ENCODE data around the gene EVA1B. TPM values are rescaled to one million over a fixed set of nuclear protein-coding genes. Genes with fewer than 3 reads are reported as not detected.

Gene EVA1B
- total RNA-seq, 1 donor from 2014 or later, result 3.1 TPM

DNA sequence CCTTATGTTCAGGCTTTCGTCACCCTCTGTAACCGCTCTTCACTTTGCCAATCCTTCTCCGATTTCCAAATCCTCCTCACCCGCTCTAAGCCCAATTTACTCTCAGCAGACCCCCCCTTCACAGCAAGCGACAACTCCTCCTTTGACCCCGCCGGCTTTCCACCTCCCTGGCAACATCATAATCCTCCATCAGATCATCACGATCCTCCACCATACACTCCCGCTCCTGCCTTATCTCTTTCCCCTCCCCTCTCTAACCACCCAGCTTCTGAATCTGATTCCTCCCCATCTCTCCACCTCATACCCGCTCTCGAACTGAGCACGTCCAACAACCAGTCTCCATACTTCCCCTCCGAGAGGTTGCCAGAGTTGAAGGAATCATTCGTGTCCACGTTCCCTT is 7.5 kb upstream of the EVA1B start:
- peaks cover 5% of the 10 kb centered on the region for H3K27me3 ChIP-seq
- H4K20me1 ChIP-seq (ENCODE audit: low read depth), result no peaks in the 10 kb centered on the region
- Mint-ChIP-seq H3K9me3 (peaks cover 3% of the 10 kb centered on the region), H3K4me1 (peaks cover 7% of the 10 kb centered on the region), H3K36me3 (no peaks in the 10 kb centered on the region), H3K27ac (no peak overlapping the region), H3K4me3 (no peak overlapping the region), H3K27me3 (ENCODE audit: insufficient read depth, low read depth) (peaks cover 8% of the 10 kb centered on the region)
- H2AFZ ChIP-seq (replicated peaks), result no peak overlapping the region
- H3K36me3 ChIP-seq, result no peaks in the 10 kb centered on the region
- no peaks in the 10 kb centered on the region for H3F3A ChIP-seq (ENCODE audit: low read depth)
- TF ChIP-seq EZH2phosphoT487 (IDR thresholded peaks at IDR 0.05) (no peak), EZH2 (IDR thresholded peaks at IDR 0.05) (no peak)
- TF ChIP-seq, protein P1, sequence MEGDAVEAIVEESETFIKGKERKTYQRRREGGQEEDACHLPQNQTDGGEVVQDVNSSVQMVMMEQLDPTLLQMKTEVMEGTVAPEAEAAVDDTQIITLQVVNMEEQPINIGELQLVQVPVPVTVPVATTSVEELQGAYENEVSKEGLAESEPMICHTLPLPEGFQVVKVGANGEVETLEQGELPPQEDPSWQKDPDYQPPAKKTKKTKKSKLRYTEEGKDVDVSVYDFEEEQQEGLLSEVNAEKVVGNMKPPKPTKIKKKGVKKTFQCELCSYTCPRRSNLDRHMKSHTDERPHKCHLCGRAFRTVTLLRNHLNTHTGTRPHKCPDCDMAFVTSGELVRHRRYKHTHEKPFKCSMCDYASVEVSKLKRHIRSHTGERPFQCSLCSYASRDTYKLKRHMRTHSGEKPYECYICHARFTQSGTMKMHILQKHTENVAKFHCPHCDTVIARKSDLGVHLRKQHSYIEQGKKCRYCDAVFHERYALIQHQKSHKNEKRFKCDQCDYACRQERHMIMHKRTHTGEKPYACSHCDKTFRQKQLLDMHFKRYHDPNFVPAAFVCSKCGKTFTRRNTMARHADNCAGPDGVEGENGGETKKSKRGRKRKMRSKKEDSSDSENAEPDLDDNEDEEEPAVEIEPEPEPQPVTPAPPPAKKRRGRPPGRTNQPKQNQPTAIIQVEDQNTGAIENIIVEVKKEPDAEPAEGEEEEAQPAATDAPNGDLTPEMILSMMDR (IDR thresholded peaks at IDR 0.05), result no peak
- H3K4me3 ChIP-seq, result no peak overlapping the region
- no peak overlapping the region for H3K27ac ChIP-seq
- H3K79me2 ChIP-seq (ENCODE audit: low read depth), result no peaks in the 10 kb centered on the region
- no peak for DNase-seq (ENCODE audit: low spot score)
- no peak overlapping the region for H3K9ac ChIP-seq
- no peaks in the 10 kb centered on the region for H3K9me3 ChIP-seq (ENCODE audit: low read depth)
- no peaks in the 10 kb centered on the region for H3K4me1 ChIP-seq
- H3K4me2 ChIP-seq, result no peak overlapping the region

- Mint-ChIP-seq H3K27ac (no peak overlapping the region), H3K9me3 (peaks cover 3% of the 10 kb centered on the region), H3K4me3 (no peak overlapping the region), H3K4me1 (peaks cover 11% of the 10 kb centered on the region), H3K36me3 (no peaks in the 10 kb centered on the region), H3K27me3 (ENCODE audit: insufficient read depth, low read depth) (peaks cover 10% of the 10 kb centered on the region)
- DNase-seq (ENCODE audit: low spot score), result no peak
- Histone ChIP-seq H3F3A (ENCODE audit: low read depth) (no peaks in the 10 kb centered on the region), H2AFZ (replicated peaks) (no peak overlapping the region), H3K4me2 (no peak overlapping the region), H3K79me2 (ENCODE audit: low read depth) (no peaks in the 10 kb centered on the region), H3K36me3 (no peaks in the 10 kb centered on the region), H3K27me3 (peaks cover 11% of the 10 kb centered on the region), H3K9me3 (ENCODE audit: low read depth) (no peaks in the 10 kb centered on the region), H3K27ac (no peak overlapping the region), H4K20me1 (ENCODE audit: low read depth) (no peaks in the 10 kb centered on the region), H3K4me1 (no peaks in the 10 kb centered on the region), H3K9ac (no peak overlapping the region), H3K4me3 (no peak overlapping the region)
- no peak for TF ChIP-seq EZH2 (IDR thresholded peaks at IDR 0.05)
- TF ChIP-seq EZH2phosphoT487 (IDR thresholded peaks at IDR 0.05), result no peak
- TF ChIP-seq, protein P1 (IDR thresholded peaks at IDR 0.05), result no peak
Measured at GRCh38 chr1:36329817-36330216, 6.4 kb upstream of the EVA1B start.

DNA sequence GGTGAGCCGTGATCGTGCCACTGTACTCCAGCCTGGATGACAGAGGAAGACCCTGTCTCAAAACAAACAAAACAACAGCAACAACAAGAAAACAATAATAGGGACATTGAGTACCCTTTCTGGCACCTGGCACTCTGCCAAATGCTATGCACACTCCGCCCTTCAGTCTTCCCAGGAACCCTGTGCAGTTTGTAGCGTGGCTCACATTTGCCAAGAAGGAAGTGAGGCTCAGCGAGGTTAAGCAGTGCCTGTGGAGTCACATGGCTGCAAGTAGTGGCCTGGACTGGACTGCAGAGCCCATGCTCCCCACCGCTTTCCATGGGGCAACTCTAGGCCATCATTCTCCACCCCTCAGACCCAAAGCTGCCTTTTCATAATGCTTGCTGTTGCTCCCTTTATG is 5.3 kb upstream of the EVA1B start:
- Histone ChIP-seq H3K79me2 (ENCODE audit: low read depth) (no peaks in the 10 kb centered on the region), H3K4me1 (peaks cover 9% of the 10 kb centered on the region), H3K9me3 (ENCODE audit: low read depth) (no peaks in the 10 kb centered on the region), H4K20me1 (ENCODE audit: low read depth) (no peaks in the 10 kb centered on the region), H3K27me3 (peaks cover 22% of the 10 kb centered on the region), H3K4me3 (no peak overlapping the region), H3F3A (ENCODE audit: low read depth) (peaks cover 6% of the 10 kb centered on the region), H3K9ac (no peak overlapping the region), H3K27ac (no peak overlapping the region), H3K36me3 (no peaks in the 10 kb centered on the region), H2AFZ (replicated peaks) (no peak overlapping the region), H3K4me2 (no peak overlapping the region)
- no peak for TF ChIP-seq EZH2phosphoT487 (IDR thresholded peaks at IDR 0.05)
- TF ChIP-seq, protein P1 (IDR thresholded peaks at IDR 0.05), result no peak
- no peak for TF ChIP-seq EZH2 (IDR thresholded peaks at IDR 0.05)
- peaks cover 15% of the 10 kb centered on the region for H3K27me3 Mint-ChIP-seq (ENCODE audit: insufficient read depth, low read depth)
- peaks cover 22% of the 10 kb centered on the region for H3K4me1 Mint-ChIP-seq
- H3K9me3 Mint-ChIP-seq, result peaks cover 3% of the 10 kb centered on the region
- H3K27ac Mint-ChIP-seq, result no peak overlapping the region
- DNase-seq (ENCODE audit: low spot score), result no peak
- no peak overlapping the region for H3K4me3 Mint-ChIP-seq
- H3K36me3 Mint-ChIP-seq, result no peaks in the 10 kb centered on the region
